Activated T-cell treated with anti-CD3 and anti-CD28 coated beads, Interleukin-2, amount 50 U/mL, for 24 hours (primary cell): ENCODE measurements around the gene RAB5B.
"Not testable (repeated sequence)": the region's sequence is repeated elsewhere in the genome, so short reads cannot be mapped to it uniquely, and the experiment has no call there.

Experiments
- DNase-seq: peaks from one replicate; pipeline ENCODE4 v3.0.0-alpha.2; 2020
- H3K27ac Mint-ChIP-seq: 2 replicates; pipeline ENCODE4 v1.8.0; 2020; ENCODE audit warnings: mild to moderate bottlenecking, mixed read lengths
- H3K27me3 Mint-ChIP-seq: 2 replicates; pipeline ENCODE4 v1.8.0; 2020; ENCODE audit warnings: mixed read lengths
- H3K36me3 Mint-ChIP-seq: 2 replicates; pipeline ENCODE4 v1.8.0; 2020; ENCODE audit warnings: low read depth, mixed read lengths
- H3K4me1 Mint-ChIP-seq: 2 replicates; pipeline ENCODE4 v1.8.0; 2020; ENCODE audit warnings: low read depth, mixed read lengths
- H3K4me3 Mint-ChIP-seq: 2 replicates; pipeline ENCODE4 v1.8.0; 2020; ENCODE audit warnings: mild to moderate bottlenecking, moderate library complexity, mixed read lengths
- H3K9me3 Mint-ChIP-seq: 2 replicates; pipeline ENCODE4 v1.8.0; 2020; ENCODE audit warnings: mixed read lengths

RAB5B gene

DNA sequence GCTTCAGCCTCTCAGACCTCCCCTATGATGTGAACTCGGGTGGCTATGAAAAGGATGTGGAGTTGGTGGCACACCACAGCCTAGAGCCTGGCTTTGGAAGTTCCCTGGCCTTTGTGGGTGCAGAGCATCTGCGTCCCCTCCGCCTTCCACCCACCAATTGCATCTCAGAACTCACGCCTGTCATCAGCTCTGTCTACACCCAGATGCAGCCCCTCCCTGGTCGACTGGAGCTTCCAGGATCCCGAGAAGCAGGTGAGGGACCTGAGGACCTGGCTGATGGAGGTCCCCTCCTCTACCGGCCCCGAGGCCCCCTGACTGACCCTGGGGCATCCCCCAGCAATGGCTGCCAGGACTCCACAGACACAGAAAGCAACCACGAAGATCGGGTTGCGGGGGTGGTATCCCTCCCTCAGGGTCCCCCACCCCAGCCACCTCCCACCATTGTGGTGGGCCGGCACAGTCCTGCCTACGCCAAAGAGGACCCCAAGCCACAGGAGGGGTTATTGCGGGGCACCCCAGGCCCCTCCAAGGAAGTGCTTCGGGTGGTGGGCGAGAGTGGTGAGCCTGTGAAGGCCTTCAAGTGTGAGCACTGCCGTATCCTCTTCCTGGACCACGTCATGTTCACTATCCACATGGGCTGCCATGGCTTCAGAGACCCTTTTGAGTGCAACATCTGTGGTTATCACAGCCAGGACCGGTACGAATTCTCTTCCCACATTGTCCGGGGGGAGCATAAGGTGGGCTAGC, 60.9 kb downstream of the RAB5B start:
- Mint-ChIP-seq H3K36me3 (peaks cover 73% of the 10 kb centered on the region), H3K4me3 (peak overlapping the region; percentile 33), H3K27me3 (no peaks in the 10 kb centered on the region), H3K9me3 (no peaks in the 10 kb centered on the region), H3K27ac (peak overlapping the region; percentile 59), H3K4me1 (peaks cover 55% of the 10 kb centered on the region)
- peak; percentile 40 for DNase-seq

DNA sequence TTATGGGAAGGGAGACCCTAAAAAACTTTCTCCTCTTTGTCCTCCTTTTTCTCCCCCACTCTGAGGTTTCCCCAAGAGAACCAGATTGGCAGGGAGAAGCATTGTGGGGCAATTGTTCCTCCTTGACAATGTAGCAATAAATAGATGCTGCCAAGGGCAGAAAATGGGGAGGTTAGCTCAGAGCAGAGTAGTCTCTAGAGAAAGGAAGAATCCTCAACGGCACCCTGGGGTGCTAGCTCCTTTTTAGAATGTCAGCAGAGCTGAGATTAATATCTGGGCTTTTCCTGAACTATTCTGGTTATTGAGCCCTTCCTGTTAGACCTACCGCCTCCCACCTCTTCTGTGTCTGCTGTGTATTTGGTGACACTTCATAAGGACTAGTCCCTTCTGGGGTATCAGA, 63.3 kb downstream of the RAB5B start:
- H3K4me1 Mint-ChIP-seq, result peaks cover 58% of the 10 kb centered on the region

DNA sequence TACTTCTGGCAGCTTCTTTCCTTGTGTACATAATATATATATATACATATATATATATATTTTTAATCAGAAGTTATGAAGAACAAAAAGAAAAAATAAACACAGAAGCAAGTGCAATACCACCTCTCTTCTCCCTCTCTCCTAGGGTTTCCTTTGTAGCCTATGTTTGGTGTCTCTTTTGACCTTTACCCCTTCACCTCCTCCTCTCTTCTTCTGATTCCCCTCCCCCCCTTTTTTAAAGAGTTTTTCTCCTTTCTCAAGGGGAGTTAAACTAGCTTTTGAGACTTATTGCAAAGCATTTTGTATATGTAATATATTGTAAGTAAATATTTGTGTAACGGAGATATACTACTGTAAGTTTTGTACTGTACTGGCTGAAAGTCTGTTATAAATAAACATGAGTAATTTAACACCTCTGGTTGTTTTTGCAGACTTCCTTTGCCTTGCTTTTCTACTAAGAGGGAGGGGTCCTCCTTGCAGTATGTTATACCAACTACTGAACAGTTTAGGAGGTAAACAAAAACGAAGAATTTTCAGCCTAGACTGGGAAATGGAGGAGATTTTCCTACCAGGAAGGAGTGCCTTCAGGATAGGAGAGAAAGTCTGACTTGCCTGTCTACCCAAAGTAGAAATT, 64.3 kb downstream of the RAB5B start:
- peak overlapping the region; percentile 4 for H3K27ac Mint-ChIP-seq
- no peak for DNase-seq
- no peaks in the 10 kb centered on the region for H3K9me3 Mint-ChIP-seq
- no peak overlapping the region for H3K4me3 Mint-ChIP-seq
- H3K27me3 Mint-ChIP-seq, result no peaks in the 10 kb centered on the region
- H3K36me3 Mint-ChIP-seq, result peaks cover 60% of the 10 kb centered on the region
- peaks cover 54% of the 10 kb centered on the region for H3K4me1 Mint-ChIP-seq

More for the DNA sequence above, 63.3 kb downstream of the RAB5B start:
- Mint-ChIP-seq H3K27me3 (no peaks in the 10 kb centered on the region), H3K27ac (peak overlapping the region; percentile 39), H3K9me3 (no peaks in the 10 kb centered on the region), H3K4me3 (no peak overlapping the region), H3K36me3 (peaks cover 60% of the 10 kb centered on the region)
- DNase-seq, result no peak

DNA sequence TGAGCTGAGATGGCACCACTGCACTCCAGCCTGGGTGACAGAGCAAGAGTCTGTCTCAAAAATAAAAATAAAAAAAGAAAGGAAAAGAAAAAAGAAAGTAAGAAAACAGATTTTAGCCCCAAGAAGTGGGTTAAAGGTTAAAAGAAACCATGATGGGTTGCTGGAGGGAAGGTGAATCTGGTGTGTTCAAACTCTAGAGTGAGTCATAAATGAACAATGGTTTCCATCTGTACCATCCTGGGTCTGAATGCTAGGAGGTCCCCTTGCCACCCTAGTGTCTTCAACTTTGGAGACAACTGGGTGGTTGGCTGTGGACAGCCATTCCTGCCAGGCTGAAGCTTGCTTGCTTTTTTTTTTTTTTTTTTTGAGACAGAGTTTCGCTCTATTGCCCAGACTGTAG, 66.3 kb downstream of the RAB5B start:
- DNase-seq, result no peak
- Mint-ChIP-seq H3K36me3 (peaks cover 64% of the 10 kb centered on the region), H3K4me1 (peaks cover 58% of the 10 kb centered on the region), H3K27ac (peak overlapping the region; percentile 99), H3K4me3 (peak overlapping the region; percentile 99), H3K27me3 (no peaks in the 10 kb centered on the region), H3K9me3 (no peaks in the 10 kb centered on the region)

DNA sequence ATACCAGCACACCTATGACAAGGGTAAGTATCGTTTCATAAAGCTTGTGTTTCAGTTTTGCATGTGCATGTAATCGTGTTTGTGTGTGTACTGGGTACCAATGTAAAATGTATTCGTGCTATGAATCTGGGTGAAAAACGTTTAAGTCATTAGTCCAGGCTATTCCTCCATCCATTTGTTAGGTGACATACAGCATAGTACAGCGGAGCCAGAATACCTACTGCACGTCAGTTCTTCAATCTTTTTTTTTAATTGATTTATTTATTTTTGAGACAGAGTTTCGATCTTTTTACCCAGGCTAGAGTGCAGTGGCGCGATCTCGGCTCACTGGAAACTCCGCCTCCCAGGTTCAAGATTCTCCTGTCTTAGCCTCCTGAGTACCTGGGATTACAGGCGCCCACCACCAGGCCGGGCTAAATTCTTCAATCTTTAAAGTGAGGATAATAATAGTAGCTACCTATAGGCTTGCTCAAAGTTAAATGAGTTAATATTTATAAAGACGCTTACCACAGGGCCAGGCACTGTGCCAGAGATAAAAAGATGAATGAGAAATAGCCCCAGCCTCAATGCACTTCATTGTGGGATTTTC, 67.2 kb downstream of the RAB5B start:
- Mint-ChIP-seq H3K9me3 (no peaks in the 10 kb centered on the region), H3K4me1 (peaks cover 60% of the 10 kb centered on the region), H3K27ac (peak overlapping the region; percentile 99)

DNA sequence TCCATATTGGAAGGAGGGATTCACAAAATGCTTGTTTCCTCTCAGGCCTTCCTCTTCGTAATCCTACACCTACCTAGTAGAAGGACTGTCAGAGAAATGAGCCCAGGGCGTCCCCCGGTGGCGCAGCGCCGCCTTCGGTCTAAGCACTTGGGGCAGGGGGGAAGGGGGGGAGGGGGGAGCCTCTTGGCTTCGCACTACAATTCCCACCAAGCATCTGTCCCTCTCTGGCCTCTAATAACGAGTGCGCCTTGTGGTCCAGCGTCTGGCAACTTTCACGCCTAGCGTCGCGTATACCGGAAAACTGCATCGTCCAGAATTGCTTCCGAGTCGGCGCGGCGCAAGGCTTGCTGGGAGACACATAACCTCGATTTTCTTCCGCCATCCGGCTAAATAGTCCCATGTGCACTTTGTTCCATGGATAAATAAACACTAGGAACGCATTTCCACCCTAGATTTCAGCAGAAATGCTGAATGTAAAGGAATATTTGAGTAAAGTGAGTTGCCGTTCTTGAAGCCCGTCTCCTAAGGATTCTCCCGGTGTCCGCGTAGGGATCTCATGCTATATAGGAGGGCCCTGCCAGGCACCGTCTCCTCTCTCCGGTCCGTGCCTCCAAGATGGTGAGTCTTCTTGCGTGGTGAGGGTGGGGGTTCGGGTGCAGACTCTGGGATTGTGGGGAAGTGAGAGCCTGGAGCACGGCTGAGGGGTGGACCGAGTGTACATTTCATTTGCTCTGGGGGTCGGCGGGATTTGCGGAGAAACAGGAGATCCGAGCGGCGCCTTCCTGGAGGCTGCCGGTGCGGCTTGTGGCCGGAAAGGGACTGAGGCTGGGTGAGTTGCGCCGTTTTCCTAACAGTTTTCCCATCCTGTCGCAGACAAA, 67.9 kb downstream of the RAB5B start, which contains the start of gene RPS26:
Gene RPS26 (plus strand): TSS at position 367 of the 878 bp plus-strand sequence. CDS start 249 bp downstream, at position 616.
- Mint-ChIP-seq H3K4me3 (peak within 1 kb of the TSS; percentile 99), H3K27me3 (no peaks in the 10 kb centered on the region), H3K27ac (peak within 1 kb of the TSS; percentile 99), H3K9me3 (no peaks in the 10 kb centered on the region), H3K36me3 (peaks cover 61% of the 10 kb centered on the region), H3K4me1 (peaks cover 68% of the 10 kb centered on the region)
- DNase-seq, result peak; percentile 90

More for the DNA sequence above, 67.2 kb downstream of the RAB5B start:
- Mint-ChIP-seq H3K4me3 (peak overlapping the region; percentile 99), H3K27me3 (no peaks in the 10 kb centered on the region), H3K36me3 (peaks cover 62% of the 10 kb centered on the region)
- no peak for DNase-seq

DNA sequence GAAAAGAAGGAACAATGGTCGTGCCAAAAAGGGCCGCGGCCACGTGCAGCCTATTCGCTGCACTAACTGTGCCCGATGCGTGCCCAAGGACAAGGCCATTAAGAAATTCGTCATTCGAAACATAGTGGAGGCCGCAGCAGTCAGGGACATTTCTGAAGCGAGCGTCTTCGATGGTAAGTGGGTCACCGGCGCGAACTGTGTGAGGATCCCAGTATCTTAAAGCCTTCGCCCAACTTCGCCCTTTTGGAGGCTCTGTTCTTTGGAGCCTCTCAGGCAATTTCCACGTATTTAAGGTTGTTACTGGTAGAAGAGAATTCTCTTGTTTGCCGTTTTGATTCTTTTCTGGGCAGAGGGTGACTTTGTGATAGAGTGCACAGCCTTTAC, 68.5 kb downstream of the RAB5B start:
- Mint-ChIP-seq H3K4me1 (peaks cover 71% of the 10 kb centered on the region), H3K27ac (peak overlapping the region; percentile 99), H3K36me3 (peaks cover 64% of the 10 kb centered on the region), H3K4me3 (peak overlapping the region; percentile 99)
- H3K27me3 Mint-ChIP-seq, H3K9me3 Mint-ChIP-seq, DNase-seq: not testable (repeated sequence)

DNA sequence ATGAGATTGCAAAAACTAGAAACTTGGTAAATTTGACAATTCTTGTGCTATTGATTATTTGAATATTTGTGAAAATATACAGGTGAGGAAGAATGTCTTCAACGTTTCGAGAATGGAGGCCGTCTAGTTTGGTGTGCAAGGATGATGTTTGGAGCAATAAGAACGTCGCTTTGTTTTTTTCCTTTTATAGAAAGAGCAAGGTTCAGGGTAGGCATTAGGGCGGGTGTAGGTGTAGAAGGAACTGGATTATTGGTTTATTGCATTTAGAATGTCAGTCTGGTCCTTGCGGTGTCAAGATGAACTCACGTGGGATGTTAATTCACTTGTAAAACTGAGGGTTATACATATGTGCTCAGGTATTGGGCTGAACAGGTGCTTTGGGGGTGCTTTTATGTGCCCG, 69.0 kb downstream of the RAB5B start:
- DNase-seq, result no peak
- peak overlapping the region; percentile 99 for H3K27ac Mint-ChIP-seq
- peaks cover 68% of the 10 kb centered on the region for H3K4me1 Mint-ChIP-seq
- H3K36me3 Mint-ChIP-seq, result peaks cover 61% of the 10 kb centered on the region
- H3K9me3 Mint-ChIP-seq, result no peaks in the 10 kb centered on the region
- H3K27me3 Mint-ChIP-seq, result no peaks in the 10 kb centered on the region
- peak overlapping the region; percentile 99 for H3K4me3 Mint-ChIP-seq
